K562 (cell line): ENCODE data around the gene ADRA2B. TPM values are rescaled to one million over a fixed set of nuclear protein-coding genes. Genes with fewer than 3 reads are reported as not detected.

Experiments used
- ATAC-seq: fragments of 200-7000 bp; cut with Tn5 transposase; 3 replicates; pipeline ENCODE4 v1.9.1; 2020; ENCODE audit warnings: moderate library complexity
- BruUV-seq: library from RNA; stranded (reverse); fragments of 400-500 nt; replicated peaks from 2 replicates; lab custom pipeline; 2021; lab: Mats Ljungman, UMichigan
- CTCF ChIA-PET: fragments of 300-600 bp; formaldehyde crosslinking; extraction: SDS; loops from one replicate; lab custom pipeline; 2021; ENCODE audit warnings: low intra/inter-chr PET ratio; lab: Yijun Ruan, JAX
- POLR2A ChIA-PET: fragments of 300-600, 350-650 bp; sonication (Branson Sonifier 250); formaldehyde crosslinking; extraction: SDS; loops from one replicate; lab custom pipeline; 2021; ENCODE audit warnings: antibody characterized with exemption, inconsistent platforms; lab: Yijun Ruan, JAX
- DNase-seq, 4 experiments: peaks; one replicate each; pipeline versions ENCODE4 v3.0.0 to v3.0.0-alpha.2; 2011 to 2018; ENCODE audit warnings: low spot score in 3 of 4, mixed read lengths in 3 of 4; ENCODE audit errors: extremely low read depth in 1 of 4
- FAIRE-seq: peaks from 2 replicates; lab custom pipeline; 2011; peaks lifted over from hg19 to GRCh38; lab: Jason Lieb, UNC
- H2AFZ ChIP-seq: 2 replicates; pipeline ENCODE4 v1.6.0; 2011; ENCODE audit warnings: low read depth, low read length, control low read depth, inconsistent platforms
- H3K27ac ChIP-seq: fragments of 200-600 bp; 3 replicates; pipeline ENCODE4 v1.8.0; 2011; ENCODE audit warnings: low read depth, mild to moderate bottlenecking, control low read depth, inconsistent platforms, low read length, moderate library complexity, mixed read lengths; ENCODE audit errors: extremely low read depth
- H3K27me3 ChIP-seq, 2 experiments: fragments of 300-600 bp in 1 of 2; 2 replicates in 1 of 2; 3 replicates in 1 of 2; pipeline versions ENCODE4 v1.6.0 to v1.8.0; 2011; ENCODE audit warnings: inconsistent platforms in 2 of 2, low read length in 2 of 2, mild to moderate bottlenecking in 1 of 2, mixed read lengths in 1 of 2, moderate library complexity in 1 of 2; ENCODE audit not compliant: control insufficient read depth in 2 of 2, insufficient read depth in 2 of 2
- H3K36me3 ChIP-seq: fragments of 300-600 bp; 3 replicates; pipeline ENCODE4 v1.8.0; 2011; ENCODE audit warnings: mild to moderate bottlenecking, low read length, inconsistent platforms; ENCODE audit not compliant: control insufficient read depth, insufficient read depth
- H3K4me1 ChIP-seq, 2 experiments: fragments of 200-600 bp in 1 of 2; replicated peaks in 1 of 2; 2 replicates in 1 of 2; 3 replicates in 1 of 2; pipeline versions ENCODE4 v1.5.1 to v1.8.0; 2011; ENCODE audit warnings: inconsistent platforms in 2 of 2, low read length in 2 of 2, mild to moderate bottlenecking in 1 of 2, mixed read lengths in 1 of 2, moderate library complexity in 1 of 2; ENCODE audit not compliant: control insufficient read depth in 2 of 2, insufficient read depth in 2 of 2
- H3K4me2 ChIP-seq: 2 replicates; pipeline ENCODE4 v1.6.1; 2011; ENCODE audit warnings: low read length, control low read depth, inconsistent platforms, mixed read lengths; ENCODE audit not compliant: insufficient read depth
- H3K4me3 ChIP-seq: fragments of 200-600 bp; sonication (generic), shearing (Covaris generic); 2 replicates; pipeline ENCODE4 v1.5.1; 2016; ENCODE audit warnings: control low read depth, inconsistent platforms
- H3K79me2 ChIP-seq: fragments of 200-600 bp; 3 replicates; pipeline ENCODE4 v1.8.0; 2011; ENCODE audit warnings: low read length, inconsistent platforms; ENCODE audit not compliant: control insufficient read depth, insufficient read depth
- H3K9ac ChIP-seq, 2 experiments: 2 replicates each; pipeline versions ENCODE4 v1.6.0 to v1.6.1; 2011; ENCODE audit warnings: low read depth in 2 of 2, low read length in 2 of 2, control low read depth in 1 of 2, inconsistent platforms in 1 of 2, mild to moderate bottlenecking in 1 of 2, mixed read lengths in 1 of 2; ENCODE audit not compliant: insufficient read depth in 1 of 2
- H3K9me1 ChIP-seq: one replicate; pipeline ENCODE4 v1.6.0; 2011; ENCODE audit warnings: inconsistent platforms, mild to moderate bottlenecking, low read length, moderate library complexity; ENCODE audit not compliant: control insufficient read depth, insufficient read depth
- H3K9me3 ChIP-seq: replicated peaks from 2 replicates; pipeline ENCODE4 v1.5.1; 2011; ENCODE audit warnings: low read depth, low read length, inconsistent platforms; ENCODE audit not compliant: control insufficient read depth, insufficient read depth
- H4K20me1 ChIP-seq: replicated peaks from 2 replicates; pipeline ENCODE4 v1.6.1; 2011; ENCODE audit warnings: low read length, inconsistent platforms, mixed read lengths; ENCODE audit not compliant: control insufficient read depth, insufficient read depth
- DPF2 ChIP-seq: fragments of 450-650 bp; IDR thresholded peaks from 2 replicates; pipeline ENCODE4 v1.6.1; 2016
- NFIC ChIP-seq: fragments of 450-650 bp; IDR thresholded peaks from 2 replicates; pipeline ENCODE4 v1.6.1; 2017; ENCODE audit warnings: mild to moderate bottlenecking, inconsistent platforms
- NFRKB ChIP-seq: fragments of 450-650 bp; IDR thresholded peaks from 2 replicates; pipeline ENCODE4 v1.6.1; 2016; ENCODE audit warnings: low read depth
- ZNF699 ChIP-seq: fragments of 250-450 bp; sonication (Bioruptor Pico); IDR thresholded peaks from 2 replicates; pipeline ENCODE4 v1.8.0; 2021; ENCODE audit warnings: mild to moderate bottlenecking, moderate library complexity; ENCODE audit not compliant: insufficient replicate concordance
- WGBS: fragments of 100-300 bp; shearing (Covaris generic); methylation state at CpG from one replicate; pipeline ENCODE4 v1.1.6; 2016; ENCODE audit warnings: low coverage, mixed read lengths; ENCODE audit not compliant: insufficient coverage; ENCODE audit errors: missing lambda C conversion rate; 5-methylcytosine and 5-hydroxymethylcytosine counted together
- in situ Hi-C: fragments of 300-500 bp; cut with MboI; formaldehyde crosslinking; loops from 4 replicates; pipeline ENCODE4 v1.15.0; 2018; ENCODE audit warnings: inconsistent platforms, mixed read lengths
- intact Hi-C: fragments of 100-400 bp; cut with micrococcal nuclease; formaldehyde crosslinking; loops from 2 replicates; pipeline ENCODE4 v1.14.2; 2022
- polyA plus RNA-seq, 8 experiments: library from polyadenylated mRNA; depleted of rRNA in 4 of 8; stranded (reverse) in 5 of 8; unstranded in 3 of 8; fragments of >200 nt; fragmentation: Nextera tagmentation in 2 of 8; fragmentation: Illumina TruSeq in 1 of 8; extraction: Ambion mirVana in 2 of 8; extraction: Trizol in 1 of 8; gene quantifications; 2 replicates each; pipeline versions ENCODE4 v1.2.1 to v1.2.3, GENCODE V29; 2011 to 2014; ENCODE audit warnings: inconsistent platforms in 1 of 8, missing spikeins in 1 of 8
- total RNA-seq, 7 experiments: library from RNA; depleted of rRNA in 6 of 7; stranded (reverse); fragments of >200 nt in 6 of 7; fragmentation: Illumina TruSeq in 2 of 7; extraction: Trizol in 2 of 7; gene quantifications; 2 replicates each; pipeline versions ENCODE4 v1.2.1 to v1.2.3, GENCODE V29; 2011 to 2021; ENCODE audit warnings: low replicate concordance in 1 of 7
- TF ChIP-seq, protein P1 (sequence below): fragments of 200-800 bp; sonication (Bioruptor generic); IDR thresholded peaks from 2 replicates; pipeline ENCODE4 v1.6.1; 2016; ENCODE audit warnings: missing genetic modification characterization, missing compliant biosample characterization
- TF ChIP-seq, protein P2 (sequence below): IDR thresholded peaks from 3 replicates; pipeline ENCODE4 v1.6.1; 2011; ENCODE audit warnings: borderline replicate concordance, mild to moderate bottlenecking; ENCODE audit not compliant: insufficient read length, insufficient read depth
- TF ChIP-seq, protein P3 (sequence below): sonication (generic); formaldehyde crosslinking; IDR thresholded peaks from 2 replicates; pipeline ENCODE4 v1.8.1; 2022; ENCODE audit warnings: missing genetic modification reagents
- TF ChIP-seq, protein P4 (sequence below): fragments of 450-650 bp; formaldehyde crosslinking; IDR thresholded peaks from 2 replicates; pipeline ENCODE4 v1.4.0; 2022; ENCODE audit warnings: missing genetic modification characterization

The ADRA2B gene
- total and polyA plus RNA-seq, 9 of the 15 experiments (the other 6 are each of a cell fraction or from before 2014, with no cell fraction given), result not detected

DNA sequence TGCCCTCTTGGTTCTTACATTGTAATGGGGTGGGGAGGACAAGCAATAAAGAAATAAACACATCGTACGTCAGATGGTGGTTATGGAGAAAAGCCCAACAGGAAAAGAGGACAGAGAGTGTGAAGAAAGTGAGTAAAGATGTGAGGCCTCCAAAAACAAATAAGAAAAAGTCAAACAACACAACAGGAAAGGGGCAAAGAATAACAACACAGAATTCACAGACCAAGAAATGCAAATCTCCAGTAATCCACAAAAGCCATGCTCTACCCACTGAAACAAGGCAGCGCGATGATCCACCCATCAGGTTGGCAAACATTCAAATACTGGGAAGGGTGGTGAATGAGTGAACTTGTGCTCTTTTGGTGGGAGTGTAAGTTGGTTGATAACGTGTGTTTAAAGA is 45.5 kb upstream of the ADRA2B start:
- H4K20me1 ChIP-seq, result no peaks in the 10 kb centered on the region
- ChIA-PET CTCF (no interaction called here), POLR2A (no interaction called here)
- no peaks in the 10 kb centered on the region for H3K36me3 ChIP-seq
- TF ChIP-seq, protein P1, sequence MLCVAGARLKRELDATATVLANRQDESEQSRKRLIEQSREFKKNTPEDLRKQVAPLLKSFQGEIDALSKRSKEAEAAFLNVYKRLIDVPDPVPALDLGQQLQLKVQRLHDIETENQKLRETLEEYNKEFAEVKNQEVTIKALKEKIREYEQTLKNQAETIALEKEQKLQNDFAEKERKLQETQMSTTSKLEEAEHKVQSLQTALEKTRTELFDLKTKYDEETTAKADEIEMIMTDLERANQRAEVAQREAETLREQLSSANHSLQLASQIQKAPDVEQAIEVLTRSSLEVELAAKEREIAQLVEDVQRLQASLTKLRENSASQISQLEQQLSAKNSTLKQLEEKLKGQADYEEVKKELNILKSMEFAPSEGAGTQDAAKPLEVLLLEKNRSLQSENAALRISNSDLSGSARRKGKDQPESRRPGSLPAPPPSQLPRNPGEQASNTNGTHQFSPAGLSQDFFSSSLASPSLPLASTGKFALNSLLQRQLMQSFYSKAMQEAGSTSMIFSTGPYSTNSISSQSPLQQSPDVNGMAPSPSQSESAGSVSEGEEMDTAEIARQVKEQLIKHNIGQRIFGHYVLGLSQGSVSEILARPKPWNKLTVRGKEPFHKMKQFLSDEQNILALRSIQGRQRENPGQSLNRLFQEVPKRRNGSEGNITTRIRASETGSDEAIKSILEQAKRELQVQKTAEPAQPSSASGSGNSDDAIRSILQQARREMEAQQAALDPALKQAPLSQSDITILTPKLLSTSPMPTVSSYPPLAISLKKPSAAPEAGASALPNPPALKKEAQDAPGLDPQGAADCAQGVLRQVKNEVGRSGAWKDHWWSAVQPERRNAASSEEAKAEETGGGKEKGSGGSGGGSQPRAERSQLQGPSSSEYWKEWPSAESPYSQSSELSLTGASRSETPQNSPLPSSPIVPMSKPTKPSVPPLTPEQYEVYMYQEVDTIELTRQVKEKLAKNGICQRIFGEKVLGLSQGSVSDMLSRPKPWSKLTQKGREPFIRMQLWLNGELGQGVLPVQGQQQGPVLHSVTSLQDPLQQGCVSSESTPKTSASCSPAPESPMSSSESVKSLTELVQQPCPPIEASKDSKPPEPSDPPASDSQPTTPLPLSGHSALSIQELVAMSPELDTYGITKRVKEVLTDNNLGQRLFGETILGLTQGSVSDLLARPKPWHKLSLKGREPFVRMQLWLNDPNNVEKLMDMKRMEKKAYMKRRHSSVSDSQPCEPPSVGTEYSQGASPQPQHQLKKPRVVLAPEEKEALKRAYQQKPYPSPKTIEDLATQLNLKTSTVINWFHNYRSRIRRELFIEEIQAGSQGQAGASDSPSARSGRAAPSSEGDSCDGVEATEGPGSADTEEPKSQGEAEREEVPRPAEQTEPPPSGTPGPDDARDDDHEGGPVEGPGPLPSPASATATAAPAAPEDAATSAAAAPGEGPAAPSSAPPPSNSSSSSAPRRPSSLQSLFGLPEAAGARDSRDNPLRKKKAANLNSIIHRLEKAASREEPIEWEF (CRISPR knock-in tag), result no peak
- TF ChIP-seq, protein P2, sequence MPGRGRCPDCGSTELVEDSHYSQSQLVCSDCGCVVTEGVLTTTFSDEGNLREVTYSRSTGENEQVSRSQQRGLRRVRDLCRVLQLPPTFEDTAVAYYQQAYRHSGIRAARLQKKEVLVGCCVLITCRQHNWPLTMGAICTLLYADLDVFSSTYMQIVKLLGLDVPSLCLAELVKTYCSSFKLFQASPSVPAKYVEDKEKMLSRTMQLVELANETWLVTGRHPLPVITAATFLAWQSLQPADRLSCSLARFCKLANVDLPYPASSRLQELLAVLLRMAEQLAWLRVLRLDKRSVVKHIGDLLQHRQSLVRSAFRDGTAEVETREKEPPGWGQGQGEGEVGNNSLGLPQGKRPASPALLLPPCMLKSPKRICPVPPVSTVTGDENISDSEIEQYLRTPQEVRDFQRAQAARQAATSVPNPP, result no peak
- TF ChIP-seq NFRKB (no peak), ZNF699 (CRISPR knock-in tag) (no peak), NFIC (peak; percentile 32; the same call in 1 of the 2 replicates), DPF2 (no peak)
- TF ChIP-seq, protein P3, sequence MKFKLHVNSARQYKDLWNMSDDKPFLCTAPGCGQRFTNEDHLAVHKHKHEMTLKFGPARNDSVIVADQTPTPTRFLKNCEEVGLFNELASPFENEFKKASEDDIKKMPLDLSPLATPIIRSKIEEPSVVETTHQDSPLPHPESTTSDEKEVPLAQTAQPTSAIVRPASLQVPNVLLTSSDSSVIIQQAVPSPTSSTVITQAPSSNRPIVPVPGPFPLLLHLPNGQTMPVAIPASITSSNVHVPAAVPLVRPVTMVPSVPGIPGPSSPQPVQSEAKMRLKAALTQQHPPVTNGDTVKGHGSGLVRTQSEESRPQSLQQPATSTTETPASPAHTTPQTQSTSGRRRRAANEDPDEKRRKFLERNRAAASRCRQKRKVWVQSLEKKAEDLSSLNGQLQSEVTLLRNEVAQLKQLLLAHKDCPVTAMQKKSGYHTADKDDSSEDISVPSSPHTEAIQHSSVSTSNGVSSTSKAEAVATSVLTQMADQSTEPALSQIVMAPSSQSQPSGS, result no peak
- TF ChIP-seq, protein P4, sequence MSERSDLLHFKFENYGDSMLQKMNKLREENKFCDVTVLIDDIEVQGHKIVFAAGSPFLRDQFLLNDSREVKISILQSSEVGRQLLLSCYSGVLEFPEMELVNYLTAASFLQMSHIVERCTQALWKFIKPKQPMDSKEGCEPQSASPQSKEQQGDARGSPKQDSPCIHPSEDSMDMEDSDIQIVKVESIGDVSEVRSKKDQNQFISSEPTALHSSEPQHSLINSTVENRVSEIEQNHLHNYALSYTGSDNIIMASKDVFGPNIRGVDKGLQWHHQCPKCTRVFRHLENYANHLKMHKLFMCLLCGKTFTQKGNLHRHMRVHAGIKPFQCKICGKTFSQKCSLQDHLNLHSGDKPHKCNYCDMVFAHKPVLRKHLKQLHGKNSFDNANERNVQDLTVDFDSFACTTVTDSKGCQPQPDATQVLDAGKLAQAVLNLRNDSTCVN (CRISPR knock-in tag), result no peak
- H3K9ac ChIP-seq, result no peak overlapping the region
- in situ Hi-C loops, result no loop called here
- no peak overlapping the region; the same call in 1 of the 2 replicates for H3K4me2 ChIP-seq
- BruUV-seq, result no TSS peak
- H3K27me3 ChIP-seq, result no peaks in the 10 kb centered on the region
- ATAC-seq (no peak), DNase-seq (no peak), FAIRE-seq (peak; percentile 57)
- intact Hi-C loops, result no loop called here
- H3K27ac ChIP-seq, result peak overlapping the region; percentile 23; the same call in 1 of the 3 replicates
- no peak overlapping the region for H3K4me3 ChIP-seq
- peak overlapping the region; percentile 87 for H2AFZ ChIP-seq
- 19% methylated on average over 5 of the region's 5 CpGs for WGBS
- H3K4me1 ChIP-seq, result peaks cover 24 to 39% of the 10 kb centered on the region in 2 experiments
- peaks cover 3% of the 10 kb centered on the region for H3K9me1 ChIP-seq
- no peaks in the 10 kb centered on the region for H3K79me2 ChIP-seq
- no peaks in the 10 kb centered on the region for H3K9me3 ChIP-seq
